GM13977 (cell line): ENCODE results near the gene MFNG.

Experiments
- DNase-seq: peaks from one replicate; pipeline ENCODE4 v3.0.0; 2012; ENCODE audit warnings: low spot score
- in situ Hi-C: fragments of 300-500 bp; cut with MboI; formaldehyde crosslinking; loops from one replicate; pipeline ENCODE4 v1.12.0; 2022; ENCODE audit warnings: low sequenced_read_pairs, low pct_unique_long_range_greater_than_20kb, mixed read lengths, inconsistent platforms; ENCODE audit not compliant: unreplicated experiment
- TF ChIP-seq, protein P1 (sequence below): IDR thresholded peaks from 2 replicates; pipeline ENCODE4 v1.5.1; 2012; ENCODE audit warnings: mild to moderate bottlenecking, control low read depth; ENCODE audit not compliant: insufficient read depth; ENCODE audit errors: extremely low read depth, missing control alignments

The MFNG gene

GRCh38 chr22:37449331-37450001 is 36.7 kb downstream of the MFNG start:
- in situ Hi-C loops: loop anchor here (5.0 kb wide), 1 partner anchor 127 kb away; no protein-coding TSS in a partner anchor
- TF ChIP-seq, protein P1, sequence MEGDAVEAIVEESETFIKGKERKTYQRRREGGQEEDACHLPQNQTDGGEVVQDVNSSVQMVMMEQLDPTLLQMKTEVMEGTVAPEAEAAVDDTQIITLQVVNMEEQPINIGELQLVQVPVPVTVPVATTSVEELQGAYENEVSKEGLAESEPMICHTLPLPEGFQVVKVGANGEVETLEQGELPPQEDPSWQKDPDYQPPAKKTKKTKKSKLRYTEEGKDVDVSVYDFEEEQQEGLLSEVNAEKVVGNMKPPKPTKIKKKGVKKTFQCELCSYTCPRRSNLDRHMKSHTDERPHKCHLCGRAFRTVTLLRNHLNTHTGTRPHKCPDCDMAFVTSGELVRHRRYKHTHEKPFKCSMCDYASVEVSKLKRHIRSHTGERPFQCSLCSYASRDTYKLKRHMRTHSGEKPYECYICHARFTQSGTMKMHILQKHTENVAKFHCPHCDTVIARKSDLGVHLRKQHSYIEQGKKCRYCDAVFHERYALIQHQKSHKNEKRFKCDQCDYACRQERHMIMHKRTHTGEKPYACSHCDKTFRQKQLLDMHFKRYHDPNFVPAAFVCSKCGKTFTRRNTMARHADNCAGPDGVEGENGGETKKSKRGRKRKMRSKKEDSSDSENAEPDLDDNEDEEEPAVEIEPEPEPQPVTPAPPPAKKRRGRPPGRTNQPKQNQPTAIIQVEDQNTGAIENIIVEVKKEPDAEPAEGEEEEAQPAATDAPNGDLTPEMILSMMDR: no peak
- DNase-seq: no peak

GRCh38 chr22:37448516-37449127 is 37.6 kb downstream of the MFNG start:
- in situ Hi-C loops: no loop called here
- TF ChIP-seq, protein P1: no peak

GRCh38 chr22:37445501-37445900 is 40.7 kb downstream of the MFNG start:
- in situ Hi-C loops: no loop called here
- no peak for DNase-seq
- TF ChIP-seq, protein P1: no peak

More at GRCh38 chr22:37448516-37449127, 37.6 kb downstream of the MFNG start:
- DNase-seq: no peak

GRCh38 chr22:37443977-37444376 is 42.2 kb downstream of the MFNG start:
- TF ChIP-seq, protein P1: no peak

DNA sequence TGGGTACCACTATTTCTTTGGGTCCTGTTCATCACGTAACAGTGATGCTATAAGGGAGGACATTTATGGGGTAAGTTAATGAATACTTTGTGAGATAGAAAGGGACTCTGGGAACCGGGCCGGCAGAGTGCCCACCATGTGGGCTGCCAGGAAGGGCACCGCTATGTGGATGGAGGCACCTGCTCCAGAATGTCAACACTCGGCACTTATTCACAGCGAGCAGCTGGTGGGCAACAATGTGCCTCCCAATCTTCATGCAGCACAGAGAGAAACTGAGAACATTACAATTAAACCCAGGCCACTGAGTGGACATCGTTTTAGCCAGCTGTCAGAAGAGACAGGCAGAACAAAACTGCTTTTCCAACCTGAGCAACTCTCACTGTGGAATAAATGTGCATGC is 43.1 kb downstream of the MFNG start:
- no peak for DNase-seq
- in situ Hi-C loops: no loop called here
- TF ChIP-seq, protein P1: no peak

More at GRCh38 chr22:37443977-37444376, 42.2 kb downstream of the MFNG start:
- DNase-seq: no peak
- in situ Hi-C loops: no loop called here

GRCh38 chr22:37442537-37442936 is 43.6 kb downstream of the MFNG start:
- in situ Hi-C loops: no loop called here
- DNase-seq: peak; percentile 49
- TF ChIP-seq, protein P1: no peak
